Central memory CD4-positive, alpha-beta T cell (primary cell): ENCODE data around the gene ARRDC3.
A peak's percentile ranks its signal among the peaks of the same experiment; 100 is the strongest.

Experiments used
- DNase-seq: peaks from one replicate; pipeline ENCODE4 v3.0.0; 2022

Gene ARRDC3

GRCh38 chr5:91384671-91385430 lies 1.7 kb upstream of the ARRDC3 start:
- DNase-seq, result peak; percentile 79

DNA sequence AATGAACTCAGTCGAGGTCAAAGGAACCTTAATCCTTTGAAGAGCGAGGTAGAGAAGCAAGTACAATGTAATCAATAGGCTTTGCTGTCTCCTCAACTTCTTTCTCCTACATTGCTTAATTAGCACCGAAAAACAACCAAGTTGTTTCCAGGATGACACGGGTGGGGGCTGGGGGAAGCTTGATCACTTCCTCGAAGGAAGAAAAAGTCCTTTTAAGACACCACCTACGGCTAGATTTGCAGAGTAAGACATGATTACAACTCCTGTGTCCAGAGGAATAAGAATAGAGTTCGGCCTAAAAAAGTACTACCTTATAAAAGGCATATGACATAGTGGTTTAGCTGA lies 811 bp upstream of the ARRDC3 start:
- no peak for DNase-seq

GRCh38 chr5:91382530-91383026 lies 539 bp downstream of the ARRDC3 start:
- peak; percentile 41 for DNase-seq

GRCh38 chr5:91381774-91382359 lies 1.2 kb downstream of the ARRDC3 start:
- peak; percentile 83 for DNase-seq

- no peak for DNase-seq
Measured at GRCh38 chr5:91381239-91381773, 1.8 kb downstream of the ARRDC3 start.

DNA sequence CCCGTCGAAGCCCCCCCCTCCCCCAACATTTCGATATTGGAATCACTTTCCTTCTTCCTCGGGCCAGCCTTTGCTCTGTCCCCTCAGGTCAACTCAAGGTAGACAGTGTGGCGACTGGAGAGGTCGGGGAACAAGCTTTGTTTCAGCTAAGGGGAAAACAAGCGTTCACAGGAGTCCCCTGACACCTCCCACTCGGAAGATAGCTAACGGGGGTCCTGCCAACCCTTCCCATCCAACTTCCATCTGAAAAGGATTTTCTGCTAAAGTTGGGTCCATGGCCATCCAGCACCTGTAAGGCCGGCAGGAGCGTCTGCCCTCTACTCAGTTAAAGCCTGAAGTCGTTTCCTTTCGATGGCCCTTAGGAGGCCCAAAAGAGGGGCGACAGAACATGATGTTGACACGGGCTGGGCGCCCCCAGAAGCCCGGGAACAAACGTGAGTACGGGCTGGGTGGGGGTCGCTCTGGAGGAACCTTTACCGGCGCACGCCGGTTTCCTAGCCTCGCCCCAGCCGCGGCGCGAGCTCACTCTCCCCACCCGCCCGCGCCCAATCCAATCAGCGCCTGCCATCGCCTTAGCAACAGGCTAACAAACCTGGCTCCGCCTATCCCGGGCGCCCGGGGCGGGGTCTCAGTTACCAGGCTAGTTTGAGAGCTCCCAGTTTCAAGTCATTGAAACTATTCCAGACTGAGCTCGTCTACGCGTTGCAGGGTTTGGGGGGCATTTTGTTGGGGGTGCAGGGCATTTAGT lies 2.5 kb downstream of the ARRDC3 start:
- DNase-seq, result peak; percentile 94

DNA sequence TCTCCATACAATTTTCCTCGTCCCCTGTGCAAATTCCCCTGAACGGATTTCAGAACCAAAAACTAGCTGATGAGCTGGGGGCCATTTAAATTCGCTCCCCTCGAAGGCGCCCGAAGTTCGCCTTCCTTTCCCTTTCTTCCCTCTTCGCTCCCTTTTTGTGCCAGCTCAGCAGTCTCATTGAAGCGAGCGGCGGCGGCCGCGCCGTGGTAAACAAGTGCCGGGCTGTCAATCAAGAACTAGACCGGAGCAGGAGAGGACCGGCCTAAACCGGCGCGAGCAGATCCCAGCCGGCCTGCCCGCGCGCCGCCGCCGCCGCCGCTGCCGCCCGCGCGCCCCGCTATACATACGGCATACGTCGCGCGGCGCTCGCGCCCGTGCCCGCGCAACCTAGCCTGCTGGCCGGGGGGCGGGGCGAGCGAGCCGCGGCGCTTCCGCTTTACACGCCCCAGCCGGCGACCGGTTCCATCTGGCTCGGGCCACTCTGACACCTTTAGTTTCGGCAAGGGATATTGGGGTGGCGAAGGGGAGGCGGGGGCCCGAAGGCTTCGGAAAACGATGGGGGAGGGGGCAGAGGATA lies 3.1 kb downstream of the ARRDC3 start:
- peak; percentile 96 for DNase-seq

DNA sequence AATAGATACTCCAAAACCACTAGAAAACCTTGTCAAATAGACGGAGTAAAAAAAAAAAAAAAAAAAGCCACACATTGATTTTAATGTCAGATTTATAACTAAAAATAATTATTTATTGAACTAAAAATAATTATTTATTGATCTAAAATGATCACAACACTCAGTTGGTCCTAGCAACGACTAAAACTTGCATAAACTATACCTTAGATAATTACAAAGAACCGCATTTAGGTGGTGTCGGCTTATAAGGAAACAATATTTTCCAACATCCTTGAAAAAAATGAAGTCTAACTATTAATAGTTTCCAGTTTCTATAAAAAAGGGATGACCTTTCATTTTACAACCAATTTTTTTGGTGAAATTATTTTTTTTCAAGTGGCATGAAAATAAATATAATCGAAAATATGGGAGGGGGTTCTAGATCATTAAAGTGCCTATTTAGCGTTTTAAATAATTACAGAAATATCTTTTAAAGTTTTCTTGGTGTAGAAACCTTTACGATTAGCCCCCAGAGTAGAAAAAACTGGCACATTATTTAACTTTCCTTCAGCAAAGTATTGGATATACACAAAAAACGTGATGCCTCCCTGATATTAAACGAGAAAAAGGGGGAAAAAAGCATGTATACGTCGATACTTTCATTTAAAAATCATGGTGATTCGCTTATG lies 3.7 kb downstream of the ARRDC3 start:
- no peak for DNase-seq

DNA sequence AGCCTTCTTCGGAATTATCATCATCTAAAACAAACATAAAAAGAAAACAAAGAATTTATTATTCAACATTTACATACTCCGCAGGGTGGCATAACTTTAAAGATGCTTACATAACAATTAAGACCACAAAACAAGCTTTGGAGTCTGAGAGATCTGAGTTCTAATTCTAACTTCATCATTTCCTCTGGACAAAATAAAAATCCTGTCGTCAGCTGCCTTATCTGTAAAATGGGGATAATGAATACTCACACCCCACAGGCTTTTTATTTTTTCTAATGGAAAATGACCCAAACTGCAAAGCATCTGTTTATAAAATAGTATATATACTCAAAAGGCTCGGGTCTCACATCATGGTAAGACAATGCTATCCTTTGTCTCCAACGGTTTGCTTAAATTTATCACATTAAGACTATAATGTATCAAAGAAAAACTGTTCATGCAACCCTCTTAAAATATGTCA lies 4.3 kb downstream of the ARRDC3 start:
- DNase-seq, result no peak

- DNase-seq, result no peak
Measured at GRCh38 chr5:91374893-91375520, 8.1 kb downstream of the ARRDC3 start.

DNA sequence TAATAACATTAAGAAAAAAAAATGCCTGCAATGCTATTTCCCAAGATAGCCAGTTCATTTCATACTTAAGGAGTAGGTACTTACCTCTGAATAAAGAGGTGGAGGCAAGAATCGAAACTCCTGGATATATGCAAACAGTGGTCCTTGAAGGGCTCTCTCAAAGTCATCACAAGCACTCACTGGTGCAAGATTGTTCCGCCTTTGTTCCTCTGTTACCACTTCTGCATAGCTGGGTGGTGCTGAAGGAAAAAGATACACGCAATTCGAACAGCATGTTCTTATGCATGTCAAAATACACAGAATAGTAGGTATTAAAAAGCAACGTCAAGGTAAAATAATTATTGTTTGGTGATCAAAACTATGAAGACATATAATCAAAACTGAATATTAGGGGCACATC lies 9.5 kb downstream of the ARRDC3 start:
- no peak for DNase-seq

GRCh38 chr5:91373006-91373405 lies 10.1 kb downstream of the ARRDC3 start:
- DNase-seq, result no peak

GRCh38 chr5:91369480-91369879 lies 13.6 kb downstream of the ARRDC3 start:
- DNase-seq, result no peak

GRCh38 chr5:91367908-91368648 lies 15.0 kb downstream of the ARRDC3 start:
- no peak for DNase-seq

DNA sequence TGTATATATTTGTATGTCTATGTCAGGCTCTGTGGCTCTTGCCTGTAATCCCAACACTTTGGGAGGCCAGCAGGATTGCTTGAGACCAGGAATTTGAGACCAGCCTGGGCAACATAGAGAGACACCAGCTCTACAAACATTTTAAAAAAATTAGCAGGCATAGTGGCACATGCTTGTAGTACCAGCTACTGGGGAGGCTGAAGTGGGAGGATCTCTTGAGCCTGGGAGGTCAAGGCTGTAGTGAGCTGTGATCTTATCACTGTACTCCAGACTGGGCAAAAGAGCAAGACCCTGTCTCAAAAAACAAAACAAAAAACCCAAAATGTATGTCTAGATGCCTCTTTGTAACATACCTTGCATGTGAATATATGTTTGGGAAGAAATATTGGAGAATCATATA lies 15.8 kb downstream of the ARRDC3 start:
- DNase-seq, result no peak

- no peak for DNase-seq
Measured at GRCh38 chr5:91366551-91366950, 16.6 kb downstream of the ARRDC3 start.

DNA sequence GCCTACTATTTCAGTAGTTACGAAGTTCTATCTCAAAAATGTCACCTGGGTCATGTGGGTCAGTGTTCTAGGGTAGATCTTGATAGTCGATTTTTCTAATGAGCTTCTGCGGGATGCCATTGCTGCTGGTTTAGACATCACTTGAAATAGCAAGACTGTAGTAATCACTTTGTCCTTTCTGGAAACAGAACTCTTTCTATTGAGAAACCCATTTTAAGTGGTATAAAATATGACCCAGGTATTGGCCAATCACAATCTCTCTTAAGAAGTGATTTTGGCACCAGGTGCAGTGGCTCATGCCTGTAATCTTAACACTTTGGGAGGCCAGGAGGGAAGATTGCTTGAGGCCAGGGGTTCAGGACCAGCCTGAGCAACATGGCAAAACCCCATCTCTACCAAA lies 17.6 kb downstream of the ARRDC3 start:
- no peak for DNase-seq

DNA sequence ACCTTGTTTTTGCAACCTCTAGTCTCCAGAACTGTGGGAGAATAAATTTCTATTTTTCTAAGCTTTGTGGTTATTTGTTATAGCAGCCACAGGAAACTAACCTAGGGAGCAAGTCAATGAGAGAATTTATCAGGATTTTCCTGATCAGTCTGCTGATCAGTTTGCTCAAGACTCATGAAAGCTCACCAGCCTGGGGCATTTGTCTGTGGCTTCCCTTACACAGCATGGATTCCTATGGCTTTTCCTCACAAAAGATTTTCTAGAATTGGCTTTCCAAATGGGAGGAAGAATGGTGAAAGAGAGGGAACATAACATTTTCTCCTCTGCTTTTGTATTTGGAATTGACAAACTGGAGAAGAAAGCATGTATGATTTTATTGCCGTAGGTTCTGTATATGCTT lies 20.2 kb downstream of the ARRDC3 start:
- no peak for DNase-seq

DNA sequence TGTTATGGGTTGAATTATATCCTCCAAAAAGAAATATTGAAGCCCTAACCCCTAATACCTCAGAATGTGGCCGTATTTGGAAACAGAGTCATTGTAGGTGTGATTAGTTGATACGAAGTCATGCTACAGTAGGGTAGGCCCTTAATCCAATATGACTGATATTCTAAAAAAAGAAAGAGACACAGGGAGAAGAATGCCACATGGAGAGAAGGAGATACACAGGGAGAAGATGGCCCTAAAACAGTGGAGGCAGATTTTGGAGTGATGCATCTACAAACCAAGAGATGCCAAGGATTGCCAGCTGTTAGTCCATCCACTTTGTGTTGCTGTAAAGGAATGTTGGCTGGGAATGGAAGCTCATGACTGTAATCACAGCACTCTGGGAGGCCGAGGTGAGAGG lies 21.3 kb downstream of the ARRDC3 start:
- no peak for DNase-seq

GRCh38 chr5:91361055-91361701 lies 21.9 kb downstream of the ARRDC3 start:
- DNase-seq, result peak; percentile 12
